ENCODE results near the gene LAMB1.

The LAMB1 gene

DNA sequence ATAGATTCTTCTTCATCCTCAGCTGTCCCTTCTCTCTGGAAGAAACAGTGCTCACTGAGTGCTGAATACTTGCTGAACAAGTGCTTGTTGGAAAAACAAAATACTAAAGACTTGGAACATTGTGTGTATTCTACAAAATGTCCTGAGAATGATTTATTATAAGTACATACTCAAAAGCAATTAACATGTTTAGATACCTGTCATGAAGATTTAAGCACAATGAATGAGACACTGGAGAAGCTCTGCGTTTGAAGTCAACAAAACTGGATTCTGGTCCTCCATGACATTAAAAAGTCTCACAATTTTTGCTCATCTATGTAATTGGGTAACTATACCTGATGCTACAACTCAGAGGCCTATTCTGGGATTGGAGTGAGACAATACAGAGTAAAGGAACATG is 34.8 kb upstream of the LAMB1 start:
- no peak for TF ChIP-seq EZH2 (IDR thresholded peaks at IDR 0.05; ENCODE audit: borderline replicate concordance, low read length)
- TF ChIP-seq, protein P1, sequence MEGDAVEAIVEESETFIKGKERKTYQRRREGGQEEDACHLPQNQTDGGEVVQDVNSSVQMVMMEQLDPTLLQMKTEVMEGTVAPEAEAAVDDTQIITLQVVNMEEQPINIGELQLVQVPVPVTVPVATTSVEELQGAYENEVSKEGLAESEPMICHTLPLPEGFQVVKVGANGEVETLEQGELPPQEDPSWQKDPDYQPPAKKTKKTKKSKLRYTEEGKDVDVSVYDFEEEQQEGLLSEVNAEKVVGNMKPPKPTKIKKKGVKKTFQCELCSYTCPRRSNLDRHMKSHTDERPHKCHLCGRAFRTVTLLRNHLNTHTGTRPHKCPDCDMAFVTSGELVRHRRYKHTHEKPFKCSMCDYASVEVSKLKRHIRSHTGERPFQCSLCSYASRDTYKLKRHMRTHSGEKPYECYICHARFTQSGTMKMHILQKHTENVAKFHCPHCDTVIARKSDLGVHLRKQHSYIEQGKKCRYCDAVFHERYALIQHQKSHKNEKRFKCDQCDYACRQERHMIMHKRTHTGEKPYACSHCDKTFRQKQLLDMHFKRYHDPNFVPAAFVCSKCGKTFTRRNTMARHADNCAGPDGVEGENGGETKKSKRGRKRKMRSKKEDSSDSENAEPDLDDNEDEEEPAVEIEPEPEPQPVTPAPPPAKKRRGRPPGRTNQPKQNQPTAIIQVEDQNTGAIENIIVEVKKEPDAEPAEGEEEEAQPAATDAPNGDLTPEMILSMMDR (IDR thresholded peaks at IDR 0.05; ENCODE audit: low read length) = no peak
- Histone ChIP-seq H3K4me3 (ENCODE audit: low read depth, low read length, poor library complexity, severe bottlenecking) (no peak overlapping the region), H2AFZ (ENCODE audit: low read length) (no peak overlapping the region), H3K36me3 (ENCODE audit: insufficient read depth, low read length) (no peaks in the 10 kb centered on the region), H3K9ac (ENCODE audit: low read length) (no peak overlapping the region), H3F3A (ENCODE audit: insufficient read depth, low read length) (no peaks in the 10 kb centered on the region), H3K27ac (ENCODE audit: low read depth, low read length, poor library complexity, severe bottlenecking) (no peak overlapping the region), H3K4me1 (ENCODE audit: insufficient read depth, low read length, severe bottlenecking) (no peaks in the 10 kb centered on the region), H3K4me2 (ENCODE audit: low read length) (no peak overlapping the region), H3K27me3 (ENCODE audit: insufficient read depth, low read length) (no peaks in the 10 kb centered on the region), H4K20me1 (ENCODE audit: insufficient read depth, low read length) (no peaks in the 10 kb centered on the region), H3K9me3 (ENCODE audit: low read length) (no peaks in the 10 kb centered on the region), H3K79me2 (ENCODE audit: insufficient read depth, low read length) (no peaks in the 10 kb centered on the region), H3K9me2 (ENCODE audit: low read depth, low read length) (no peaks in the 10 kb centered on the region)

DNA sequence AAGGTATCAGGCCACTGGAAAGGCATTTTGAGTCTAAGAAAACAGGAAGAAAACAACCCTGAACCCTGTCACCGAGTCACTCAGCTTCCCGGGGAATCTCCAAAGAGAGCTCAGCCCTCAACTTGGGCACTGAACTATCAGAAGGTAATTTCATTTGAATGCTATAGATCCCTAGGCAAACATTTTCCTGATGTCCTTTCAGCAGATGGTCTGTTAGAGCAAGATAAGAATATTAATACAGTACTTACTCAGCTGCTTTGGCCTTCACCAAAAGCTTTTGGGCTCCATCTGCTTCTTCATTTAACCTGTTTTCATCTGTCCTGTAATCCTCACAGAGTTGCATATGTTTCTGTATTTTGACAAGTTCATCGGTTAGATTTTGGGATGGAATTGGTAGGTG is 34.2 kb upstream of the LAMB1 start:
- no peak for TF ChIP-seq EZH2 (IDR thresholded peaks at IDR 0.05; ENCODE audit: borderline replicate concordance, low read length)
- TF ChIP-seq, protein P1 (IDR thresholded peaks at IDR 0.05; ENCODE audit: low read length) = no peak
- Histone ChIP-seq H3K9ac (ENCODE audit: low read length) (no peak overlapping the region), H3K9me3 (ENCODE audit: low read length) (no peaks in the 10 kb centered on the region), H3K4me3 (ENCODE audit: low read depth, low read length, poor library complexity, severe bottlenecking) (no peak overlapping the region), H2AFZ (ENCODE audit: low read length) (no peak overlapping the region), H3K4me1 (ENCODE audit: insufficient read depth, low read length, severe bottlenecking) (no peaks in the 10 kb centered on the region), H3K36me3 (ENCODE audit: insufficient read depth, low read length) (no peaks in the 10 kb centered on the region), H3K27ac (ENCODE audit: low read depth, low read length, poor library complexity, severe bottlenecking) (no peak overlapping the region), H3F3A (ENCODE audit: insufficient read depth, low read length) (no peaks in the 10 kb centered on the region), H4K20me1 (ENCODE audit: insufficient read depth, low read length) (no peaks in the 10 kb centered on the region), H3K4me2 (ENCODE audit: low read length) (no peak overlapping the region), H3K79me2 (ENCODE audit: insufficient read depth, low read length) (no peaks in the 10 kb centered on the region), H3K9me2 (ENCODE audit: low read depth, low read length) (no peaks in the 10 kb centered on the region), H3K27me3 (ENCODE audit: insufficient read depth, low read length) (no peaks in the 10 kb centered on the region)

DNA sequence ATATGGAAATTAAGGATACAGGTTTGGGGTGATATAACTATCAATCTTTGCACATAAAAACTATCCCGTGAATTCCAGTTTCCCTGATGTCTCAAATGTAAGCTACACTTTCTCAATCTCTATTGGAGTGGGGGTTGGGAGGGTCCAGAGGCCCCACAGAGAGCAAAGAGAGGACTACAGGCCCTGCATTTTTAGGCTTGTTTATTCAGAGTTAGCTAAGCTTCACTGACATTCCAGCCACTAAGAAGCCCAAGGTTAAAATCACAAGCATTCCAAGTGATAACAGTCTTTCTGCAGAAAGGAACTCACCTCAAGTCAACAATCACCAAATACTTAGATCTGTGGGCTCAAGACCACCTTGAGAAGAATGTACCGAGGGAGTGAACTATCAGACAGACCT is 31.6 kb upstream of the LAMB1 start:
- Histone ChIP-seq H3F3A (ENCODE audit: insufficient read depth, low read length) (no peaks in the 10 kb centered on the region), H3K4me3 (ENCODE audit: low read depth, low read length, poor library complexity, severe bottlenecking) (no peak overlapping the region), H3K79me2 (ENCODE audit: insufficient read depth, low read length) (no peaks in the 10 kb centered on the region), H3K27me3 (ENCODE audit: insufficient read depth, low read length) (no peaks in the 10 kb centered on the region), H3K4me1 (ENCODE audit: insufficient read depth, low read length, severe bottlenecking) (no peaks in the 10 kb centered on the region), H3K4me2 (ENCODE audit: low read length) (no peak overlapping the region), H3K9me3 (ENCODE audit: low read length) (no peaks in the 10 kb centered on the region), H3K27ac (ENCODE audit: low read depth, low read length, poor library complexity, severe bottlenecking) (no peak overlapping the region), H3K9me2 (ENCODE audit: low read depth, low read length) (no peaks in the 10 kb centered on the region), H4K20me1 (ENCODE audit: insufficient read depth, low read length) (no peaks in the 10 kb centered on the region), H2AFZ (ENCODE audit: low read length) (no peak overlapping the region), H3K36me3 (ENCODE audit: insufficient read depth, low read length) (no peaks in the 10 kb centered on the region), H3K9ac (ENCODE audit: low read length) (no peak overlapping the region)
- no peak for TF ChIP-seq EZH2 (IDR thresholded peaks at IDR 0.05; ENCODE audit: borderline replicate concordance, low read length)
- TF ChIP-seq, protein P1 (IDR thresholded peaks at IDR 0.05; ENCODE audit: low read length) = no peak
